Measurements from ENCODE around the gene FHOD3.

Gene FHOD3

GRCh38 chr18:36333414-36333813 lies 35.9 kb downstream of the FHOD3 start:
- Histone ChIP-seq H3K27ac (replicated peaks) (no peak overlapping the region), H3K27me3 (ENCODE audit: insufficient read depth, poor library complexity, severe bottlenecking) (no peaks in the 10 kb centered on the region), H3K4me3 (replicated peaks; ENCODE audit: insufficient read depth, low read length) (no peak overlapping the region)
- no peak for TF ChIP-seq SPI1 (IDR thresholded peaks at IDR 0.05; ENCODE audit: borderline replicate concordance, low read depth)
- TF ChIP-seq REST (IDR thresholded peaks at IDR 0.05; ENCODE audit: insufficient replicate concordance, low read depth) = no peak
- no peak for TF ChIP-seq POLR2AphosphoS5 (IDR thresholded peaks at IDR 0.05; ENCODE audit: low read depth)
- no peak for TF ChIP-seq GABPA (IDR thresholded peaks at IDR 0.05; ENCODE audit: low read depth)
- no peak for TF ChIP-seq CTCF (IDR thresholded peaks at IDR 0.05; ENCODE audit: insufficient read depth, low read length)
- DNase-seq (ENCODE audit: low read depth in 1 of 2, low spot score in 1 of 2) = no peak

- no peak for DNase-seq (ENCODE audit: low read depth in 1 of 2, low spot score in 1 of 2)
- H3K4me3 ChIP-seq (replicated peaks; ENCODE audit: insufficient read depth, low read length) = no peak overlapping the region
- H3K27ac ChIP-seq (replicated peaks) = no peak overlapping the region
- no peak for TF ChIP-seq REST (IDR thresholded peaks at IDR 0.05; ENCODE audit: insufficient replicate concordance, low read depth)
- no peak for TF ChIP-seq SPI1 (IDR thresholded peaks at IDR 0.05; ENCODE audit: borderline replicate concordance, low read depth)
- TF ChIP-seq GABPA (IDR thresholded peaks at IDR 0.05; ENCODE audit: low read depth) = no peak
- TF ChIP-seq CTCF (IDR thresholded peaks at IDR 0.05; ENCODE audit: insufficient read depth, low read length) = no peak
- TF ChIP-seq POLR2AphosphoS5 (IDR thresholded peaks at IDR 0.05; ENCODE audit: low read depth) = no peak
- peaks cover 2% of the 10 kb centered on the region for H3K27me3 ChIP-seq (ENCODE audit: insufficient read depth, poor library complexity, severe bottlenecking)
Observed at GRCh38 chr18:36334798-36335197, 37.3 kb downstream of the FHOD3 start.

GRCh38 chr18:36335476-36336279 lies 38.2 kb downstream of the FHOD3 start:
- TF ChIP-seq GABPA (IDR thresholded peaks at IDR 0.05; ENCODE audit: low read depth) = no peak
- no peak overlapping the region for H3K4me3 ChIP-seq (replicated peaks; ENCODE audit: insufficient read depth, low read length)
- DNase-seq (ENCODE audit: low read depth in 1 of 2, low spot score in 1 of 2) = no peak
- H3K27me3 ChIP-seq (ENCODE audit: insufficient read depth, poor library complexity, severe bottlenecking) = peaks cover 2% of the 10 kb centered on the region
- no peak overlapping the region for H3K27ac ChIP-seq (replicated peaks)

GRCh38 chr18:36337679-36338402 lies 40.3 kb downstream of the FHOD3 start:
- TF ChIP-seq SPI1 (IDR thresholded peaks at IDR 0.05; ENCODE audit: borderline replicate concordance, low read depth) (no peak), CTCF (IDR thresholded peaks at IDR 0.05; ENCODE audit: insufficient read depth, low read length) (no peak), POLR2AphosphoS5 (IDR thresholded peaks at IDR 0.05; ENCODE audit: low read depth) (no peak), REST (IDR thresholded peaks at IDR 0.05; ENCODE audit: insufficient replicate concordance, low read depth) (no peak)
- no peak for DNase-seq (ENCODE audit: low read depth in 1 of 2, low spot score in 1 of 2)
- Histone ChIP-seq H3K27me3 (ENCODE audit: insufficient read depth, poor library complexity, severe bottlenecking) (peaks cover 4% of the 10 kb centered on the region), H3K27ac (replicated peaks) (no peak overlapping the region), H3K4me3 (replicated peaks; ENCODE audit: insufficient read depth, low read length) (no peak overlapping the region)
